AG10803 (cell line): ENCODE data around the gene RNU7-1.

Experiments used
- DNase-seq: peaks from one replicate; pipeline ENCODE4 v3.0.0; 2010; ENCODE audit warnings: low read depth
- H3K4me3 ChIP-seq: 2 replicates; pipeline ENCODE4 v1.5.1; 2011; ENCODE audit warnings: mild to moderate bottlenecking, low read length, control low read depth
- TF ChIP-seq, protein P1 (sequence below): conservative IDR thresholded peaks from 2 replicates; pipeline ENCODE4 v1.5.1; 2011; ENCODE audit warnings: mild to moderate bottlenecking, low read length, control low read depth, inconsistent platforms

RNU7-1 gene

GRCh38 chr12:6955108-6956020 lies 11.7 kb downstream of the RNU7-1 start:
- TF ChIP-seq, protein P1, sequence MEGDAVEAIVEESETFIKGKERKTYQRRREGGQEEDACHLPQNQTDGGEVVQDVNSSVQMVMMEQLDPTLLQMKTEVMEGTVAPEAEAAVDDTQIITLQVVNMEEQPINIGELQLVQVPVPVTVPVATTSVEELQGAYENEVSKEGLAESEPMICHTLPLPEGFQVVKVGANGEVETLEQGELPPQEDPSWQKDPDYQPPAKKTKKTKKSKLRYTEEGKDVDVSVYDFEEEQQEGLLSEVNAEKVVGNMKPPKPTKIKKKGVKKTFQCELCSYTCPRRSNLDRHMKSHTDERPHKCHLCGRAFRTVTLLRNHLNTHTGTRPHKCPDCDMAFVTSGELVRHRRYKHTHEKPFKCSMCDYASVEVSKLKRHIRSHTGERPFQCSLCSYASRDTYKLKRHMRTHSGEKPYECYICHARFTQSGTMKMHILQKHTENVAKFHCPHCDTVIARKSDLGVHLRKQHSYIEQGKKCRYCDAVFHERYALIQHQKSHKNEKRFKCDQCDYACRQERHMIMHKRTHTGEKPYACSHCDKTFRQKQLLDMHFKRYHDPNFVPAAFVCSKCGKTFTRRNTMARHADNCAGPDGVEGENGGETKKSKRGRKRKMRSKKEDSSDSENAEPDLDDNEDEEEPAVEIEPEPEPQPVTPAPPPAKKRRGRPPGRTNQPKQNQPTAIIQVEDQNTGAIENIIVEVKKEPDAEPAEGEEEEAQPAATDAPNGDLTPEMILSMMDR: no peak
- H3K4me3 ChIP-seq: no peak overlapping the region
- DNase-seq: no peak

DNA sequence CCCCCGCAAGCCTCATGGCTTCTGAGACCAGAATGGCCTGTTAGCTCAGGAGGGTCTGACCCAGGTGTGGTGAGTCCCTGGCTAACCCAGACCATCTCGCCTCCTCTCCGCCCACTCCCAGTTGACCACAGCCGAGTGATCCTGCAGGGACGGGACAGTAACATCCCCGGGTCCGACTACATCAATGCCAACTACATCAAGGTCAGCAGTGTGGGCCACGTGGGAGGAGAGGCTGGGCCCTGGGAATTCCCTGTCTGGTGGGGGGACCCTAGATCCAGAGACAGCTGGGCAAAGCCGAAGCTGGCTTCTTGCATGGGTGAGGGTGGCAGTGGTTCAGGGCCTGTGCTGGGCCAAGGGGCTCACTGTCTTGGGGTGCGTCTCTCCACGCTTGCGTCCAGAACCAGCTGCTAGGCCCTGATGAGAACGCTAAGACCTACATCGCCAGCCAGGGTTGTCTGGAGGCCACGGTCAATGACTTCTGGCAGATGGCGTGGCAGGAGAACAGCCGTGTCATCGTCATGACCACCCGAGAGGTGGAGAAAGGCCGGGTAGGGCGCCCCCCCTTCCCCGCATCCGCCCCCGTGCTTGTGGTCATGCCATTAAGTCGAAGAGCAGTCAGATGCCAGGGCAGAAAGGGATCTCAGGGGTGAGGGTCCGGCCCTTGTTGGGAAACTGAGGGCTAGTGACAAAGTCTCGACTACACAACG lies 12.6 kb downstream of the RNU7-1 start:
- TF ChIP-seq, protein P1: no peak
- H3K4me3 ChIP-seq: no peak overlapping the region
- no peak for DNase-seq

DNA sequence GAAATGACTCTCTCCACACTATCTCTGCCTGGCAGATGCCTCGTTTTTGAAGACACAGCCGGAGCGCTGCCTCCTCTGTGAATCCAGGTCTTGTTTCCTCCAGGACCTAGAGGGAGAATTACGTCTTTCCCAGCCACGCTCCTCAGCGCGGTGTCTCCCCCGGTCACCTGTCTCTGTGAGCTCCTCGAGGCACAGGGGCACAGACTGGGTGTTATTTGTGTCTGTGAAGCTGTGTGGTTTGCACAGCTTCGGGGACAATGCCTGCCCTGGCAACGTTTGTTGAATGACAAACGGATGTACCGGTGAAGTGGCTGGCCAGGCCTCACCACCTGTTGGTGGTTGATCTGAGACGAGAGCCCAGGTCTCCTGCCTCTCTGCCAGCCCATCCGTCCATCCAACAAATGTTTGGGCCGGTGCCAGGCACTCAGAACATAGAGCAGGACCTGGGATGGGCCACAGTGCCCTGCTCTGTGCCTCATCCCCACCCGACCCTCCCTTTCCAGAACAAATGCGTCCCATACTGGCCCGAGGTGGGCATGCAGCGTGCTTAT lies 13.6 kb downstream of the RNU7-1 start:
- H3K4me3 ChIP-seq: no peak overlapping the region
- TF ChIP-seq, protein P1: no peak
- no peak for DNase-seq

DNA sequence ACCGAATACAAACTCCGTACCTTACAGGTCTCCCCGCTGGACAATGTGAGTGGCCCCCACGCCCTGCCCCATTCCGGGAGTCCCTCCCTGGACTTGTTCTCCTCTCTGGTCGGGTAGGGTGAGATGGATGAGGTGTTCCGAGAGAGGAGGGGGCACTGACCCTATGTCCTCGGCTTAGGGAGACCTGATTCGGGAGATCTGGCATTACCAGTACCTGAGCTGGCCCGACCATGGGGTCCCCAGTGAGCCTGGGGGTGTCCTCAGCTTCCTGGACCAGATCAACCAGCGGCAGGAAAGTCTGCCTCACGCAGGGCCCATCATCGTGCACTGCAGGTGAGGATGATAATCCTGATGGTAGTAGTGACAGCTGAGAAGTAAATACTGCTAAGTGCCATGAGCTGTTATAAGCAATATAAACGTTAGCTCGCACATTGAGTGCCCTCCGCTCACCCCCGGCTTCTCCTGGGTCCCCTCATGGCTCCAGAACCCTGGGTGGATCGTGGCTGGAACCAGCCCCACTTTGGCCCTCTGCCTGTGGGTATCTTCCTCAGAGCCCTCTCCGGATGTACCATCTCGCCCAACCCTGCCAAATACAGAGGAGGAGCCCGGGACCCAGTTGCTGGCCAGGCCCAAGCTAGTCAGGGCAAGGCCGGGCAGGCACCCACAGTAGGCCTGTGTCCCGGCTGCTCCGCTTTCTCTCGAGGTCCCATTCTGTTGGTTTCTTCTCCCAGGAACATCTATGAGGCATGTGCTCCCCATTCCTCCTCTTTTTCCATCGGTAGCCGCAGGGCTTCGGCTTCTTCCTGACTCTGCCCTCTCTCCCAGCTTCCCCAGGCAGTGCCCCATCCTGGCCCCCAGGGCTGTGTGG lies 14.4 kb downstream of the RNU7-1 start:
- no peak for DNase-seq
- H3K4me3 ChIP-seq: no peak overlapping the region
- TF ChIP-seq, protein P1: no peak

- no peak for DNase-seq
- TF ChIP-seq, protein P1: no peak
- H3K4me3 ChIP-seq: no peak overlapping the region
Observed at GRCh38 chr12:6958609-6959057, 15.0 kb downstream of the RNU7-1 start.

DNA sequence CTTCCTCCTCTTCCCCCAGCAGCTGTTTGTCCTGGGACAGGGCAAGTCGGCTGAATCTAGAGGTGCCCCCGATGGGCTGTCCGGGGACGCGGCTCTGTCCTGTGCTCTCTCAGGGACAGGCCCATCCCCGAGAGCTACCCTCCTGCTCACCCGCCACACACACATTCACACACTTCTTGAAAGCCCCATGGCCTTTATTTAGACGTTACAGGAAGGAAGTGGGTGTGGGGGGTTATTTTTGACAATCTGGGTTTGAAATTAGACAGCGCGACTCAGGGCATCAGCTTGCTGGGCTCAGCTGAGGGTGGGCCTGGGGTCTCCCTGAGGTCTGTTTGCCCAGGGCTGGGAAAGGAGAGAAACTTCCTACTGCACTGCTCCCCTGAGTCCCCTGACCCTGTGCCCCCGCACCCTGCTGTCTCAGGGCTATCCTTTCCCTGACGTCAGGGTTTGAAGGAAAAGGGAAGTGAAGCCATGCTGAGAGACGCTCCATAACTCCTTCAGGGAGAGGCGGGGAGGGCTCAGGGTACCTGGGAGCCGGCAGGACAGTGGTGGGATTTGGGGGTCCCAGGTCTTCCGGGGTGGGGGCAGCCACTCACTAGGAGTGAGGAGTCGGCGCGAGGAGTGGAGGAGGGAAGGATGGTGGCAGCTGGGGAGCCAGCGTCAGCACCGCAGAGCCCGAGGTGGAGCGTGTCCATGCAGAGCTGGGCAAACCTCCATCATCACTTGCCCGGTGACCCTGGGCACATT lies 15.6 kb downstream of the RNU7-1 start:
- TF ChIP-seq, protein P1: no peak
- no peak for DNase-seq
- H3K4me3 ChIP-seq: no peak overlapping the region
